GM12878 (cell line): ENCODE data around the gene WDR19.

Experiments used
- EP300 ChIP-seq, 2 experiments: fragments of 150-350 bp in 1 of 2; IDR thresholded peaks; 2 replicates each; pipeline ENCODE4 v1.6.1; 2011 to 2012; ENCODE audit warnings: low read depth in 2 of 2, low read length in 2 of 2, borderline replicate concordance in 1 of 2, improper control_type of control experiment in 1 of 2, inconsistent platforms in 1 of 2; ENCODE audit not compliant: control insufficient read depth in 1 of 2
- ETV6 ChIP-seq, 2 experiments: fragments of 450-650 bp in 1 of 2; IDR thresholded peaks in 1 of 2; conservative IDR thresholded peaks in 1 of 2; 2 replicates each; pipeline ENCODE4 v1.6.1; 2014; ENCODE audit warnings: antibody characterized with exemption in 1 of 2, borderline replicate concordance in 1 of 2, low read depth in 1 of 2, mild to moderate bottlenecking in 1 of 2, moderate library complexity in 1 of 2
- ZBTB33 ChIP-seq: fragments of 450-650 bp; IDR thresholded peaks from 2 replicates; pipeline ENCODE4 v1.6.1; 2017; ENCODE audit warnings: mild to moderate bottlenecking
- TF ChIP-seq, protein P1 (sequence below), 3 experiments: IDR thresholded peaks in 2 of 3; conservative IDR thresholded peaks in 1 of 3; 2 replicates each; pipeline ENCODE4 v1.5.1; 2011; ENCODE audit warnings: low read depth in 3 of 3, low read length in 3 of 3, mild to moderate bottlenecking in 3 of 3, control low read depth in 2 of 3, moderate library complexity in 2 of 3, inconsistent platforms in 1 of 3, mixed read lengths in 1 of 3; ENCODE audit not compliant: control insufficient read depth in 2 of 3, insufficient read depth in 1 of 3; ENCODE audit errors: extremely low read depth in 1 of 3

DNA sequence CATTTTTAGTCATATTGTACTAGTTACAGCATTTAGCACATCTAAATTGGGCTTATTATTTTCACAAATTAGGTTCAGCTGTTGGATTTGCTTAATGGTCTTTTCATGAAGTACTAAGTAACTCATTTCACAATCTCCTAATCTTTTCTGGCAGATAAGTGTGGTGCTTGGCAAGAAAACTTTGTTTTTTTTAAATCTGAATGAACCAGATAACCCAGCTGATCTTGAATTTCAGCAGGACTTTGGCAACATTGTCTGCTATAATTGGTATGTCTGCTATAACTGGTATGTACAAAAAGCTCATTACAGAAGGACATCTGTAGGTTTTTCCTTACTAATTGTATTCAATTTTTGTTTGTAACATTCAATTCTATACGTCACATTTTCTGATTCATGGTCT, 22.7 kb downstream of the WDR19 start:
- TF ChIP-seq, protein P1, sequence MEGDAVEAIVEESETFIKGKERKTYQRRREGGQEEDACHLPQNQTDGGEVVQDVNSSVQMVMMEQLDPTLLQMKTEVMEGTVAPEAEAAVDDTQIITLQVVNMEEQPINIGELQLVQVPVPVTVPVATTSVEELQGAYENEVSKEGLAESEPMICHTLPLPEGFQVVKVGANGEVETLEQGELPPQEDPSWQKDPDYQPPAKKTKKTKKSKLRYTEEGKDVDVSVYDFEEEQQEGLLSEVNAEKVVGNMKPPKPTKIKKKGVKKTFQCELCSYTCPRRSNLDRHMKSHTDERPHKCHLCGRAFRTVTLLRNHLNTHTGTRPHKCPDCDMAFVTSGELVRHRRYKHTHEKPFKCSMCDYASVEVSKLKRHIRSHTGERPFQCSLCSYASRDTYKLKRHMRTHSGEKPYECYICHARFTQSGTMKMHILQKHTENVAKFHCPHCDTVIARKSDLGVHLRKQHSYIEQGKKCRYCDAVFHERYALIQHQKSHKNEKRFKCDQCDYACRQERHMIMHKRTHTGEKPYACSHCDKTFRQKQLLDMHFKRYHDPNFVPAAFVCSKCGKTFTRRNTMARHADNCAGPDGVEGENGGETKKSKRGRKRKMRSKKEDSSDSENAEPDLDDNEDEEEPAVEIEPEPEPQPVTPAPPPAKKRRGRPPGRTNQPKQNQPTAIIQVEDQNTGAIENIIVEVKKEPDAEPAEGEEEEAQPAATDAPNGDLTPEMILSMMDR (IDR thresholded peaks at IDR 0.05 in 2 of 3, conservative IDR thresholded peaks at IDR 0.05 in 1 of 3; ENCODE audit: control insufficient read depth in 2 of 3, extremely low read depth in 1 of 3, insufficient read depth in 1 of 3, low read depth in 3 of 3, low read length in 3 of 3): no peak
- no peak for TF ChIP-seq EP300 (IDR thresholded peaks at IDR 0.05; ENCODE audit: borderline replicate concordance in 1 of 2, control insufficient read depth in 1 of 2, low read depth in 2 of 2, low read length in 2 of 2)
- no peak for TF ChIP-seq ETV6 (conservative IDR thresholded peaks at IDR 0.05 in 1 of 2, IDR thresholded peaks at IDR 0.05 in 1 of 2; ENCODE audit: borderline replicate concordance in 1 of 2, low read depth in 1 of 2)
- no peak for TF ChIP-seq ZBTB33
